IMR-90 (cell line): ENCODE measurements around the gene BCAT1. TPM values are rescaled to one million over a fixed set of nuclear protein-coding genes. Genes with fewer than 3 reads are reported as not detected.

ENCODE experiments used
- ATAC-seq: fragments of 200-7000 bp; cut with Tn5 transposase; 2 replicates; pipeline ENCODE4 v1.9.1; 2020; ENCODE audit warnings: low read depth, mild to moderate bottlenecking, moderate library complexity
- BruUV-seq: library from RNA; stranded (reverse); fragments of 400-500 nt; replicated peaks from 2 replicates; lab custom pipeline; 2021; lab: Mats Ljungman, UMichigan
- CTCF ChIA-PET: fragments of 300-600 bp; formaldehyde crosslinking; extraction: SDS; loops from one replicate; lab custom pipeline; 2021; ENCODE audit warnings: antibody characterized with exemption; lab: Yijun Ruan, JAX
- POLR2A ChIA-PET: fragments of 300-600 bp; sonication (Branson Sonifier 250); formaldehyde crosslinking; loops from one replicate; lab custom pipeline; 2022; ENCODE audit warnings: antibody characterized with exemption; ENCODE audit not compliant: unreplicated experiment; lab: Charles Lee
- DNase-seq: peaks from one replicate; pipeline ENCODE4 v3.0.0; 2013
- H2AFZ ChIP-seq: replicated peaks from 2 replicates; pipeline ENCODE3; 2013; ENCODE audit warnings: low read length, mild to moderate bottlenecking; ENCODE audit not compliant: poor library complexity
- H2AK5ac ChIP-seq: 2 replicates; pipeline ENCODE4 v1.6.1; 2013; ENCODE audit warnings: low read depth, low read length, inconsistent platforms
- H2AK9ac ChIP-seq: replicated peaks from 2 replicates; pipeline ENCODE3; 2013; ENCODE audit warnings: mild to moderate bottlenecking, low read depth, low read length, moderate library complexity; ENCODE audit not compliant: poor library complexity
- H2BK120ac ChIP-seq: 2 replicates; pipeline ENCODE4 v1.6.1; 2013; ENCODE audit warnings: low read depth, low read length, inconsistent platforms
- H2BK15ac ChIP-seq: 3 replicates; pipeline ENCODE4 v1.6.1; 2013; ENCODE audit warnings: low read depth, low read length, inconsistent platforms
- H2BK20ac ChIP-seq: 2 replicates; pipeline ENCODE4 v1.6.1; 2013; ENCODE audit warnings: low read depth, mild to moderate bottlenecking, inconsistent platforms, low read length, moderate library complexity
- H2BK5ac ChIP-seq: 2 replicates; pipeline ENCODE4 v1.6.1; 2013; ENCODE audit warnings: mild to moderate bottlenecking, low read depth, low read length, inconsistent platforms; ENCODE audit not compliant: poor library complexity, severe bottlenecking
- H3K14ac ChIP-seq: replicated peaks from 2 replicates; pipeline ENCODE4 v1.6.1; 2013; ENCODE audit warnings: low read depth, low read length, inconsistent platforms
- H3K18ac ChIP-seq: 2 replicates; pipeline ENCODE4 v1.6.1; 2013; ENCODE audit warnings: low read depth, low read length, control low read depth
- H3K23ac ChIP-seq: 2 replicates; pipeline ENCODE4 v1.6.1; 2013; ENCODE audit warnings: low read depth, low read length, inconsistent platforms
- H3K27ac ChIP-seq: 2 replicates; pipeline ENCODE4 v1.5.1; 2013; ENCODE audit warnings: mild to moderate bottlenecking, control low read depth, low read length; ENCODE audit not compliant: insufficient read depth
- H3K27me3 ChIP-seq: 2 replicates; pipeline ENCODE4 v1.6.1; 2013; ENCODE audit warnings: low read length; ENCODE audit not compliant: control insufficient read depth, insufficient read depth
- H3K36me3 ChIP-seq: 2 replicates; pipeline ENCODE4 v1.6.1; 2013; ENCODE audit warnings: low read length, mixed read lengths; ENCODE audit not compliant: control insufficient read depth, insufficient read depth
- H3K4ac ChIP-seq: 2 replicates; pipeline ENCODE4 v1.6.1; 2013; ENCODE audit warnings: low read depth, low read length, inconsistent platforms
- H3K4me1 ChIP-seq: 2 replicates; pipeline ENCODE4 v1.6.1; 2013; ENCODE audit warnings: low read length, mixed read lengths; ENCODE audit not compliant: control insufficient read depth, insufficient read depth
- H3K4me2 ChIP-seq: 2 replicates; pipeline ENCODE4 v1.6.1; 2013; ENCODE audit warnings: low read depth, mild to moderate bottlenecking, control low read depth, low read length, moderate library complexity
- H3K4me3 ChIP-seq: 2 replicates; pipeline ENCODE4 v1.5.1; 2013; ENCODE audit warnings: low read depth, mild to moderate bottlenecking, control low read depth, low read length, moderate library complexity; ENCODE audit not compliant: insufficient read depth
- H3K56ac ChIP-seq: 2 replicates; pipeline ENCODE4 v1.6.1; 2013; ENCODE audit warnings: low read length, inconsistent platforms; ENCODE audit not compliant: insufficient read depth; ENCODE audit errors: extremely low read depth
- H3K79me1 ChIP-seq, 2 experiments: 2 replicates each; pipeline ENCODE4 v1.6.1; 2013; ENCODE audit warnings: low read length in 2 of 2, inconsistent platforms in 1 of 2, low read depth in 1 of 2
- H3K9ac ChIP-seq: 2 replicates; pipeline ENCODE4 v1.6.1; 2013; ENCODE audit warnings: low read depth, low read length, control low read depth
- H3K9me1 ChIP-seq: 2 replicates; pipeline ENCODE4 v1.6.1; 2013; ENCODE audit warnings: low read length, inconsistent platforms; ENCODE audit not compliant: insufficient read depth
- H3K9me3 ChIP-seq: 2 replicates; pipeline ENCODE4 v1.6.1; 2013; ENCODE audit warnings: low read length; ENCODE audit not compliant: control insufficient read depth, insufficient read depth
- H4K20me1 ChIP-seq: 2 replicates; pipeline ENCODE4 v1.6.1; 2013; ENCODE audit warnings: low read length, inconsistent platforms; ENCODE audit not compliant: insufficient read depth
- H4K5ac ChIP-seq: 2 replicates; pipeline ENCODE4 v1.6.1; 2013; ENCODE audit warnings: mild to moderate bottlenecking, low read depth, low read length, control low read depth
- H4K8ac ChIP-seq, 2 experiments: 2 replicates each; pipeline ENCODE4 v1.6.1; 2013; ENCODE audit warnings: low read depth in 2 of 2, low read length in 2 of 2, control low read depth in 1 of 2, inconsistent platforms in 1 of 2
- H4K91ac ChIP-seq: 2 replicates; pipeline ENCODE4 v1.6.1; 2013; ENCODE audit warnings: low read depth, low read length, inconsistent platforms; ENCODE audit not compliant: insufficient read depth
- BHLHE40 ChIP-seq: fragments of 150-350 bp; IDR thresholded peaks from 2 replicates; pipeline ENCODE4 v1.6.1; 2016; ENCODE audit warnings: mild to moderate bottlenecking, low read depth, low read length
- ELK1 ChIP-seq: fragments of 150-350 bp; IDR thresholded peaks from 2 replicates; pipeline ENCODE4 v1.6.1; 2016; ENCODE audit warnings: low read depth, mild to moderate bottlenecking, low read length, moderate library complexity, borderline replicate concordance
- FOS ChIP-seq: fragments of 150-350 bp; IDR thresholded peaks from 2 replicates; pipeline ENCODE4 v1.6.1; 2016; ENCODE audit warnings: low read depth, low read length
- MAZ ChIP-seq: IDR thresholded peaks from 2 replicates; pipeline ENCODE4 v1.6.1; 2012; ENCODE audit warnings: low read depth, mild to moderate bottlenecking, low read length, improper control_type of control experiment, moderate library complexity, borderline replicate concordance
- MXI1 ChIP-seq: IDR thresholded peaks from 2 replicates; pipeline ENCODE4 v1.6.1; 2012; ENCODE audit warnings: low read depth, mild to moderate bottlenecking, low read length, moderate library complexity, borderline replicate concordance
- RFX5 ChIP-seq: IDR thresholded peaks from 2 replicates; pipeline ENCODE4 v1.8.0; 2012; ENCODE audit warnings: low read depth, mild to moderate bottlenecking, low read length, moderate library complexity
- SMC3 ChIP-seq: fragments of 150-350 bp; IDR thresholded peaks from 2 replicates; pipeline ENCODE4 v1.6.1; 2016; ENCODE audit warnings: low read depth, mild to moderate bottlenecking, antibody characterized with exemption, low read length, moderate library complexity
- WGBS, 2 experiments: methylation state at CpG; one replicate each; pipeline versions ENCODE4 v1.1.5 to v1.1.7; 2013; ENCODE audit warnings: missing lambda C conversion rate in 2 of 2; ENCODE audit not compliant: insufficient read length in 1 of 2; ENCODE audit errors: extremely low coverage in 2 of 2; 5-methylcytosine and 5-hydroxymethylcytosine counted together
- dilution Hi-C: fragments of 300-500 bp; cut with HindIII; formaldehyde crosslinking; loops from one replicate; pipeline ENCODE4 v1.14.3; 2018; ENCODE audit warnings: low sequenced_read_pairs; ENCODE audit not compliant: unreplicated experiment
- in situ Hi-C: fragments of 300-500 bp; cut with MboI; formaldehyde crosslinking; loops from 3 replicates; pipeline ENCODE4 v1.14.3; 2019; ENCODE audit warnings: low sequenced_read_pairs, inconsistent platforms, mixed read lengths
- intact Hi-C: fragments of 100-400 bp; cut with micrococcal nuclease; formaldehyde crosslinking; loops from 2 replicates; pipeline ENCODE4 v1.10.0; 2022
- polyA plus RNA-seq, 3 experiments: library from polyadenylated mRNA; depleted of rRNA; stranded (reverse); fragments of >200 nt; gene quantifications; 2 replicates each; pipeline ENCODE4 v1.2.3, GENCODE V29; 2012; ENCODE audit warnings: low replicate concordance in 1 of 3
- total RNA-seq: library from RNA; depleted of rRNA; stranded (reverse); fragments of >200 nt; gene quantifications from 2 replicates; pipeline ENCODE4 v1.2.3, GENCODE V29; 2012

Gene BCAT1
- total and polyA plus RNA-seq, 2 of the 4 experiments (the other 2 are of a cell fraction), result 30.4 to 683 TPM

- no peak overlapping the region for H3K18ac ChIP-seq
- no peak overlapping the region for H4K5ac ChIP-seq
- no peaks in the 10 kb centered on the region; the same call in 1 of the 2 replicates for H3K4me1 ChIP-seq
- dilution Hi-C loops, result no loop called here
- peaks cover 16% of the 10 kb centered on the region for H3K36me3 ChIP-seq
- H3K23ac ChIP-seq, result no peak overlapping the region
- in situ Hi-C loops, result no loop called here
- WGBS, 2 experiments, result no CpG with 5 or more reads among the region's 3 CpGs
- H3K9ac ChIP-seq, result no peak overlapping the region
- no peak overlapping the region for H2AK9ac ChIP-seq
- H4K91ac ChIP-seq, result no peak overlapping the region
- no peak overlapping the region for H3K4me2 ChIP-seq
- H2AFZ ChIP-seq, result no peak overlapping the region
- no peak overlapping the region for H4K8ac ChIP-seq
- peak; percentile 28 for DNase-seq
- no peak overlapping the region for H2AK5ac ChIP-seq
- ATAC-seq, result no peak
- no peak overlapping the region for H2BK15ac ChIP-seq
- H3K27ac ChIP-seq, result no peak overlapping the region
- TF ChIP-seq BHLHE40 (no peak), MAZ (no peak), ELK1 (no peak), FOS (no peak), MXI1 (no peak), RFX5 (no peak), SMC3 (no peak)
- no peak overlapping the region for H3K4ac ChIP-seq
- no peak overlapping the region for H2BK120ac ChIP-seq
- H4K20me1 ChIP-seq, result peaks cover 14% of the 10 kb centered on the region; the same call in 1 of the 2 replicates
- H3K9me1 ChIP-seq, result peaks cover 7% of the 10 kb centered on the region
- no peak overlapping the region for H2BK5ac ChIP-seq
- H3K14ac ChIP-seq, result no peak overlapping the region
- H3K4me3 ChIP-seq, result no peak overlapping the region
- H2BK20ac ChIP-seq, result no peak overlapping the region
- H3K79me1 ChIP-seq, result peaks cover 44 to 61% of the 10 kb centered on the region in 2 experiments
- intact Hi-C loops, result no loop called here
- no peak overlapping the region for H3K56ac ChIP-seq
- no peaks in the 10 kb centered on the region for H3K9me3 ChIP-seq
- no peaks in the 10 kb centered on the region for H3K27me3 ChIP-seq
- ChIA-PET CTCF (no interaction called here), POLR2A (interaction anchor here (0.6 kb wide), 1 partner anchor 1784 kb away, joined by 3 read pairs; no protein-coding TSS in a partner anchor)
- no TSS peak for BruUV-seq
Measured at GRCh38 chr12:24845615-24846014, 103.3 kb downstream of the BCAT1 start.
